Astrocyte (in vitro differentiated cells and primary cell): ENCODE data around the gene ATXN1. TPM values are rescaled to one million over a fixed set of nuclear protein-coding genes. Genes with fewer than 3 reads are reported as not detected.

Experiments
- DNase-seq: peaks from one replicate; pipeline ENCODE4 v3.0.0-alpha.2; 2010; ENCODE audit warnings: low read depth
- FAIRE-seq: peaks from 2 replicates; lab custom pipeline; 2011; peaks lifted over from hg19 to GRCh38; lab: Jason Lieb, UNC
- H2AFZ ChIP-seq: 2 replicates; pipeline ENCODE4 v1.6.0; 2012; ENCODE audit warnings: low read depth, low read length, inconsistent platforms
- H3K27ac ChIP-seq: 2 replicates; pipeline ENCODE4 v1.5.1; 2011; ENCODE audit warnings: low read depth, low read length, inconsistent platforms
- H3K27me3 ChIP-seq: 2 replicates; pipeline ENCODE4 v1.6.0; 2011; ENCODE audit warnings: low read length, inconsistent platforms; ENCODE audit not compliant: insufficient read depth
- H3K36me3 ChIP-seq: 2 replicates; pipeline ENCODE4 v1.5.1; 2011; ENCODE audit warnings: low read length, inconsistent platforms; ENCODE audit not compliant: insufficient read depth
- H3K4me1 ChIP-seq: 2 replicates; pipeline ENCODE4 v1.5.1; 2011; ENCODE audit warnings: low read length, inconsistent platforms; ENCODE audit not compliant: insufficient read depth
- H3K4me2 ChIP-seq: 2 replicates; pipeline ENCODE4 v1.6.0; 2012; ENCODE audit warnings: low read length, inconsistent platforms
- H3K4me3 ChIP-seq: 2 replicates; pipeline ENCODE4 v1.5.1; 2011; ENCODE audit warnings: low read depth, mild to moderate bottlenecking, low read length, inconsistent platforms; ENCODE audit not compliant: insufficient read depth
- H3K79me2 ChIP-seq: 2 replicates; pipeline ENCODE4 v1.6.0; 2012; ENCODE audit warnings: mild to moderate bottlenecking, low read length, inconsistent platforms; ENCODE audit not compliant: insufficient read depth
- H3K9ac ChIP-seq: 2 replicates; pipeline ENCODE4 v1.6.0; 2012; ENCODE audit warnings: mild to moderate bottlenecking, low read length, inconsistent platforms
- H3K9me3 ChIP-seq: 2 replicates; pipeline ENCODE4 v1.5.1; 2012; ENCODE audit warnings: low read depth, mild to moderate bottlenecking, low read length, inconsistent platforms; ENCODE audit not compliant: insufficient read depth
- H4K20me1 ChIP-seq: 2 replicates; pipeline ENCODE4 v1.6.0; 2012; ENCODE audit warnings: low read length, inconsistent platforms; ENCODE audit not compliant: insufficient read depth
- H3K27ac Mint-ChIP-seq: one replicate; pipeline ENCODE4 v1.8.0; 2021; ENCODE audit warnings: mild to moderate bottlenecking, mixed read lengths; ENCODE audit not compliant: unreplicated experiment
- H3K27me3 Mint-ChIP-seq: one replicate; pipeline ENCODE4 v1.8.0; 2021; ENCODE audit warnings: low read depth, mixed read lengths; ENCODE audit not compliant: unreplicated experiment
- H3K36me3 Mint-ChIP-seq: one replicate; pipeline ENCODE4 v1.8.0; 2021; ENCODE audit warnings: low read depth, mixed read lengths; ENCODE audit not compliant: unreplicated experiment
- H3K4me1 Mint-ChIP-seq: one replicate; pipeline ENCODE4 v1.8.0; 2021; ENCODE audit warnings: low read depth, mixed read lengths; ENCODE audit not compliant: unreplicated experiment
- H3K4me3 Mint-ChIP-seq: one replicate; pipeline ENCODE4 v1.8.0; 2021; ENCODE audit warnings: mild to moderate bottlenecking, moderate library complexity, mixed read lengths; ENCODE audit not compliant: unreplicated experiment
- H3K9me3 Mint-ChIP-seq: one replicate; pipeline ENCODE4 v1.8.0; 2021; ENCODE audit warnings: mild to moderate bottlenecking, mixed read lengths; ENCODE audit not compliant: unreplicated experiment
- CTCF ChIP-seq: IDR thresholded peaks from 2 replicates; pipeline ENCODE4 v1.5.1; 2011; ENCODE audit warnings: low read depth, mild to moderate bottlenecking, inconsistent platforms, low read length, moderate library complexity; ENCODE audit not compliant: insufficient read depth
- EZH2 ChIP-seq: IDR thresholded peaks from 2 replicates; pipeline ENCODE4 v1.6.1; 2012; ENCODE audit warnings: mild to moderate bottlenecking, low read length, inconsistent platforms; ENCODE audit not compliant: insufficient read depth
- total RNA-seq: library from RNA; stranded (reverse); gene quantifications from 2 replicates; pipeline ENCODE4 v1.2.1, GENCODE V29; 2021

ATXN1 gene
- total RNA-seq, 1 donor from 2014 or later, result 70.9 TPM

GRCh38 chr6:16476861-16477260, 284.4 kb downstream of the ATXN1 start:
- Histone ChIP-seq H3K9ac (no peak overlapping the region), H3K27ac (no peak overlapping the region), H3K4me2 (no peak overlapping the region), H4K20me1 (peaks cover 15% of the 10 kb centered on the region), H3K79me2 (peaks cover 3% of the 10 kb centered on the region), H2AFZ (no peak overlapping the region), H3K4me1 (peaks cover 13% of the 10 kb centered on the region), H3K27me3 (no peaks in the 10 kb centered on the region), H3K36me3 (peaks cover 2% of the 10 kb centered on the region), H3K4me3 (no peak overlapping the region), H3K9me3 (no peaks in the 10 kb centered on the region)
- no peak for TF ChIP-seq CTCF
- TF ChIP-seq EZH2, result no peak
- Mint-ChIP-seq H3K27ac (no peak overlapping the region), H3K27me3 (no peaks in the 10 kb centered on the region), H3K9me3 (no peaks in the 10 kb centered on the region), H3K36me3 (peaks cover 29% of the 10 kb centered on the region), H3K4me1 (peaks cover 15% of the 10 kb centered on the region), H3K4me3 (no peak overlapping the region)
- FAIRE-seq (no peak), DNase-seq (no peak)

GRCh38 chr6:16475494-16475781, 285.8 kb downstream of the ATXN1 start:
- Histone ChIP-seq H3K36me3 (peaks cover 2% of the 10 kb centered on the region), H3K9ac (no peak overlapping the region), H3K27me3 (no peaks in the 10 kb centered on the region), H3K4me3 (no peak overlapping the region), H3K4me1 (peaks cover 22% of the 10 kb centered on the region), H3K27ac (no peak overlapping the region), H3K9me3 (no peaks in the 10 kb centered on the region), H3K79me2 (peaks cover 3% of the 10 kb centered on the region), H3K4me2 (no peak overlapping the region), H2AFZ (no peak overlapping the region), H4K20me1 (peaks cover 12% of the 10 kb centered on the region)
- peaks cover 23% of the 10 kb centered on the region for H3K36me3 Mint-ChIP-seq
- no peak overlapping the region for H3K27ac Mint-ChIP-seq
- H3K27me3 Mint-ChIP-seq, result no peaks in the 10 kb centered on the region
- no peaks in the 10 kb centered on the region for H3K9me3 Mint-ChIP-seq
- TF ChIP-seq CTCF (no peak), EZH2 (no peak)
- no peak for FAIRE-seq
- H3K4me3 Mint-ChIP-seq, result no peak overlapping the region
- DNase-seq, result no peak
- H3K4me1 Mint-ChIP-seq, result peaks cover 21% of the 10 kb centered on the region

GRCh38 chr6:16474772-16475493, 286.3 kb downstream of the ATXN1 start:
- H3K9me3 ChIP-seq, result no peaks in the 10 kb centered on the region
- Mint-ChIP-seq H3K4me3 (no peak overlapping the region), H3K4me1 (peaks cover 23% of the 10 kb centered on the region), H3K27me3 (no peaks in the 10 kb centered on the region), H3K9me3 (no peaks in the 10 kb centered on the region), H3K27ac (no peak overlapping the region), H3K36me3 (peaks cover 19% of the 10 kb centered on the region)
- H4K20me1 ChIP-seq, result peaks cover 12% of the 10 kb centered on the region
- H3K27me3 ChIP-seq, result no peaks in the 10 kb centered on the region
- H3K36me3 ChIP-seq, result peaks cover 2% of the 10 kb centered on the region
- no peak overlapping the region for H3K4me3 ChIP-seq
- H2AFZ ChIP-seq, result no peak overlapping the region
- FAIRE-seq (no peak), DNase-seq (no peak)
- no peak overlapping the region for H3K9ac ChIP-seq
- H3K4me2 ChIP-seq, result no peak overlapping the region
- no peak for TF ChIP-seq EZH2
- TF ChIP-seq CTCF, result no peak
- H3K27ac ChIP-seq, result no peak overlapping the region
- H3K4me1 ChIP-seq, result peaks cover 22% of the 10 kb centered on the region
- H3K79me2 ChIP-seq, result peaks cover 5% of the 10 kb centered on the region
